DMS79 treated with DMSO at 0.1 percent for 48 hours (cell line): Measurements from ENCODE around the gene GALNT10.

Experiments
- DNase-seq: peaks from one replicate; lab custom pipeline; 2025; lab: John Stamatoyannopoulos, UW

Gene GALNT10

DNA sequence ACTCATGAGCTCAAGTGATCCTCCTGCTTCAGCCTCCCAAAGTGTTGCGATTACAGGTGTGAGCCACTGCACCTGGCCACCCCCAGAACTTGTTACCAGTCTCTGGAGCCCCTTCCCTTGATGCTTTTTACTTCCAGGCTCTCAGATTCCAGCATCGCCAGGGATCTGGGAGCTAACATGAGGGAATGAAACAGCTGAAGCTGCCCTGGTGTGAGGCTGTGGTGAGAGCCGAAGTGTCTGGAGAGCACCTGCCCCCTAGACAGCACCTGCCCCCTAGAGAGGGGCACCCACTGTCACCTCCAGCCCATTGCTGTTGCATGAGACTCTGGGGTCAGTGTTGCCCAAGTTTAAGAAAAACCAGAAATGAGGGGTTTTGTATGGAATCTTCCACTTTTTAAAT is 131.0 kb downstream of the GALNT10 start:
- no peak for DNase-seq

DNA sequence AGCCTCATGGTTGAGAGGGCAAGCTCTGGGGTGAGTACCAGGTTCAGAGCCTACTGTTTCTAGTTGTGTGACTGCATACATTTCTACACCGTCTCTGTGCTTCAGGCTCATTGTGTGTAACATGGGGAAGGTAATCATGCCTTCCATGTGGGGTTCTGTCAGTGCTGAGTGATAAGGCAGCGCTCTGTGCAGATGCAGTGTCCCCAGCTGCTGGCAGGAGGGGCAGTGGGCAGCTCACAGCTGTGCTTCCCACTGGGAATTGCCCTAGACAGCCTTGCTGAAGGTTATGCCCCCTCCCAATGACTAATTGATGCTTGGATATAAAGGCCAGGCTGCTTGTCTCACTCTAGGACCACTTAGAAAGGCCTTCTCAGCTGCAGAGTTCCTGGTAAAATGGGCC is 133.5 kb downstream of the GALNT10 start:
- no peak for DNase-seq

DNA sequence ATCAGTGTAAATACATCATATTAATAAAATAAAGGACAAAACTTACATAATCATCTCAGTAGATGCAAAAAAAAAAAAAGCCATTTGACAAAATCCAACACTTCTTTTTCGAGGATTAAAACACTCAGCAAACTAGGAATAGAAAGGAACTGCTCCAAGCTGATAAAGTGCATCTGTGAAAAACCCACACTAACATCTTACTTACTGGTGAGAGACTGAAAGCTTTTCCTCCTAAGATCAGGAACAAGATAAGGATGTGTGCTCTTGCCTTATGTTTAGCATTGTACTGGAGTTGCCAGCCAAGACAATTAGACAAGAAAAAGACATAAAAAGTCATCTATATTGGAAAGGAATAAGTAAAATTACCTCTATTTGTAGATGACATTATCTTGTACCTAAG is 135.0 kb downstream of the GALNT10 start:
- DNase-seq, result no peak

DNA sequence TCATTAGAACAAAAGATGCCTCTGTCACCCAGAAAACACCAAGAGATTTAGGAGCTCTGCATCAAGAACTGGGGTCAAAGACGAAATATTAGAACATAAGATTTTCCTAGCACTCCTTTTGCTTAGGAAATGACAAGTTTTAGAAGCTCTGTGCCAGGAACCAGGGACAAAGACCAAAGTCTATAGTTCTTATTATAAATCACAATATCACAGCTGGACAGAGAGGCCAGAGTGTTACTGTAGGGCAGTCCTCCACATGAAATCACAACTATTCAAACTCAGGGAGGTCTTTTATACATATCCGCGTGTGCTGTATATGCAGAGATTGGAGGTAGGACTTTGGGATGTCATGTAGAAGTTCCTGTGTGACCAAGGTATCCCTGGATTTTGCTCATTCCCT is 138.5 kb downstream of the GALNT10 start:
- no peak for DNase-seq

DNA sequence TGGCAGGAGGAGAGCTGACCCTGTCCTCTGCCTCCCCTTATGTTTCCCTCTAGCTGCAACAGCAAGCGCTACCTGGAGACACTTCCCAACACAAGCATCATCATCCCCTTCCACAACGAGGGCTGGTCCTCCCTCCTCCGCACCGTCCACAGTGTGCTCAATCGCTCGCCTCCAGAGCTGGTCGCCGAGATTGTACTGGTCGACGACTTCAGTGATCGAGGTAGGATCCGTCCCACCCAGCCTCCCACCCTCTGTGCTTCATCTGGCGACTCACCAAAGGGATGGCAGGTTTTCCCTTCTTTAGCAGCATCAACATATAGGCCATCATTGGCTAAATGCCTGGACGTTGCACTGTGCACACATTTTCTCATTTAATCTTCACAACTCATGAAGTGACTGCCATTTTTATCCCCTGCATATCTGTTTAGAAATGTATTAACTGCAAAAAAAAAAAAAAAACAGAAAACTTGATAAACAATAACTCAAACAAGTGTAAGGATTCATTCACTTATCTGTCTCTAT is 139.0 kb downstream of the GALNT10 start:
- DNase-seq, result no peak

DNA sequence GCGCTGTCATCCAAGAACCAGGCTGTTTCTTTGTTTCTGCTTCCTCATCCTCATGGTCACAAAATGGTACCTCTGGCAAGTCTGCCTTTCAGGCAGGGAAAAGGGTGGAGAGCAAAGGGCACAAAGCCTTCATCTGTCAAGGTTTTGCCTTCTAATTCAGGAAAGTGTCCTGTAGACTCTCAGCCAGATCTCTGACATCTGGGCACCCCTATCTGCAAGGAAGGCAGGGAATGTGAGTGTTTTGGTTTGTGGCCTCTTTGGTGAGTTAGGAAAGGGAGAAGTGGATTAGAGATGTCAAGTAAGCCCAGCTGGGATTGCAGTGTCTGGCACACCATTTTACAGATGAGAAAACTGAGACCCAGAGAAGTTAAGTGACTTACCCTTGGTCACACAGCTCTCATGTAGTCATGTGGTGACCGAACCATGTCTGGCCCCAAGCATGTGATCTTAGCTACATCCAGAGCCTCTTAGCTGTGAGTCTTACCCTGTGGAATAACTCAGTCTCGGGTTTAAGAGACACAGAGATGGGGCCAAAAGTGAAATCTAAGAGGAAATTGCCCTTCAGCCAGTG is 139.6 kb downstream of the GALNT10 start:
- DNase-seq, result no peak

DNA sequence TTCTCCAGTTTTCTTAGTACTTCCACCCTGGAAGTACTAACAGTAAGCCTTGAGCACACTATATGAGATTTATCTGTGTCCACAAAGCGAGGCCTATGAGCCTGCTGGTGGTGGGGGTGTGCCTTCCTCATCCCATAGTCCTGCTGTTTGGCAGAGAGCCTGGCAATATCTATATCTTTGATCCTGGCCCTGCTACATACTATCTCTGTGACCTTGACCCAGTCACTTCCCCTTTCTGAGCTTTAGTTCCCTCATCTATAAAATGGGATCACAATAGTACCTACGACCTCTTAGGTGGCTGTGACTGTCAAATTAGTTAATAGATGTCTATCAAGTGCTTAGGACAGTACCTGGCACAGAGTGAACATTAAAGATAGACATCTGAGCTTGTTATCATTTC is 140.7 kb downstream of the GALNT10 start:
- DNase-seq, result no peak

DNA sequence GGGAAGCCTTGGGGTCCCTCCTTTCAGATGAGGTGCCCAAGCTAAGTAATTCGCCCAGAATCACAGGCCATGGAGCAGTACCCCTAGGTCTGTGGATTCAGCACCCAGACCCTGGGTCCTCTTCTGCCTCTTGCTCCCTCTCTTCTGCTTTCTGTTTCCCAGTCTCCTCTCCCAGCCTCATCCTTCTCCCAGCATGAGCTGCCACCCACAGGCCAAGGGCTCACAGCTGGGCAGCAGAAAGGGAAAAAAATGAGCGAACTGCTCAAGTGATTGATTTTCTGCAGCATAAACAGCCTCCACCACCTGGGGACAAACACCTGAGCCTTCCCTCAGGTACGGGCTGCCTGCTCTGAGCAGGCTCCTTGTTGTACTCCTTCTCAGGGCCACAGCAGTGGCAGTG is 141.4 kb downstream of the GALNT10 start:
- no peak for DNase-seq

DNA sequence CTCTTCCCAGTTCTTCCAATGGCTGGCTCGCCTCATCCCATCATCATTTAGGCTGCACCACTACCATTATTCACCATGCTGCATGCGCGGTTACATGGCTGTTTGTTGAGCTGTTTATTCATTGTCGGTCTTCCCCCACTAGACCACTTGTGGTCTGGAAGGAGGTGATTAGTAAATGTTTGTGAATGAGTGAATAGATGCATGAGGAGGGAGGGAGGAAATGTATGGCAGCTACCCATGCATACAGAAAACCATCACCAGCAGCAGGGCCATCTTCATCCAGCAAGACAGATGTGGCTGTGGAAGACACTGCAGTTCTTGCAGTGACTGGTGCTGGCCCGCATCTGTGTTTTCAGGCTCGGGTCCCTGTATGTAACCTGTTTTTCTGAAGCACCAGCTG is 141.9 kb downstream of the GALNT10 start:
- DNase-seq, result peak; percentile 1

DNA sequence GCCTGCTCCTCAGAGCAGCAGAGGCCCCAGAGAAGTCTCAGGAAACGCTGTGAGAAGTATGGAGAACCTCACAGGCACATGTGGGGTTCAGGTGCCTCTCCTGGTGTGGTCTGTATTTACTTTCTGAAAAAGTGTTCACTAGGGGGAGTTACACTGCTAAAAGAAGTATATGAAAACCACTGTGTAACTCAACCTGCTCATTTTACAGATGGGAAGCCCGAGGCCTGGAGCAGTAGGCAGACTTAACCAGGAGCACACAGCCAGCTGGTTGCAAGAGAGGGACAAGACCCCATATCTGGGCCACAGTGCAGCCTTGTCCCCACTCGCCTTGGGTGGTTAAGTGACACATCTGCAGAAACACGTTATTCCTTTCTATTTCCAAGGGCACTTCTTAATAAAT is 142.5 kb downstream of the GALNT10 start:
- DNase-seq, result no peak

DNA sequence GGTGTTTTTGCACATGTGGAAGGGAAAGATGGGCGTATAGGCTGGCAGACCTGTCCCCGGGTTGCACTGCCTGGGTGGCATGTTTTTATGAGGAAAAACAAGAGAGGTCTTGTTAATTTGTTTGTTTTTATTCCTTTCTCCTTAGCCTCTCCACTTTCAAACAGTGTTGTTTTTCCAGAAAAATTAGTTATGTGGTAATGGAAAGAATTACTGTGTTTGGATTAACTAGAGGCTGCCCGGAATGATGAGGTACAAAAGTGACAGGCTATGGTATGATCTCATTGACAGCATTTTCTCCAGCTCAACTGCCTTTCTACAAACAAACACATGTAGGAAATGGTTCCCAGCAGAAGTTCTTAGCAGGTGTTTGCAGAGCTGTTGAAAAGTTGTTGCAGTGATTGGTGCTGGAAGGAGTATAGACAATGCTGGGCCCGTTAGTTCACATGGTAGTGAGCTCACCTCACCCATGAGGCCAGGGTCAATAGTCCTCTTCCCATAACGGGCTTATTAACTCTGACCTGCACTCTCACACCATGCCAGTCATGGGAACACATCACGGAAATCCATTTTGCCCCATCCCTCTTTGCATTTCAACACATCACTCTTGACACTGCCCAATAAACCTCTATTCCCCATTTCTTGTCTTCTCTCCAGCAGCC is 144.0 kb downstream of the GALNT10 start:
- DNase-seq, result no peak

DNA sequence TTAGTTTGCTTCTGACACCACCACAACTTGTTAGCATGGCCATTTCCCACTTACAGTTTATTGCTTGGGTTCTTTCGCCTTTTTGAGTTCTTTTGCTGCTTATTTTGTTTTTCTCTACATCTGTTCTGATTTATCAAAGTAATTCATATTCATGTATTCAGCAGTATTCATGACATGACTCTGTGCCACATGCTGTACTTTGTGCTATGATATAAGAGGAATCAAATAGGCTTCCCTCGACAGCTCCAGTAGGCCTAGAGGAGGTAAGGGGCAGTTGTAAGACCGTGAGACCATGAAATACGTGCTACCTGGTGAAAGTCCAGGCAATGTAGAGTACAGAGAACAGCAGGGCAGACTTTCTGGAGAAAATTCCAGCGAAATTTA is 144.5 kb downstream of the GALNT10 start:
- no peak for DNase-seq

DNA sequence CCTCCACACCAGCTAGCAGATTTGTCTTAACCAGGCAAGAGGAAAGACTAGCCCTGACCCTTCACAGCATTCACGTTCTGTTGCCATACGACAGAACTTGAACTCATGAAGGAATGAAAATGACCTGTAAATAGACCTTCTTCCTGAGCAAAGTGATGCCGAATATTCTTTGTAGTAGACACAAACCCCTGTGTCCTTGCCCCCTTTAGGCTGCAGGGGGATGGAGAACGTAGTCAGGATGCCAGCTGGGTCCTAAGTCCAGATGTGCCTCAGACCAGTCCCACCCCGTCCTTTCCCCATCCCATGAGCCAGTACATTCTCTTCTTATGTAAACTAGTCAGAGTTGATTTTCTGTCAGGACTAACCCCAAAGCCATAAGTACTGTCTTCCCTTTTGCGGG is 151.1 kb downstream of the GALNT10 start:
- DNase-seq, result no peak

DNA sequence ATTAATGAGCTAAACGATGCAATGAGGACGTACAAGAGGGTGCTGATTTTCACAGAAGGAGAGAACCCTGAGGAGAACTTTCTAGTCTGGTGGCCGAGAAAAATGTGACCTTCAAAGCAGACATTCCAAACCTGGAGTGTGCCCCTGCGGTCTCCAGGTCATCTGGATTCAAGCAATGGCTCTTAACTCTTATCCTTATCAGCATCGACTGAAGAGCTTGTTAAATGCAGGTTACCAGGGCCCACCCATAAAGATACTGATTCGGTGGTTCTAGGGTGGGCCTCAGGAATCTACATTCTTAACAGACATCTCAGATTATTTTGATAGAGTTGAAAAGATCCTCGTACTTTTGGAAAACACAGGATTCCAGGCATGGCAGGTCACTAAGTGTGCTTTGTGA is 151.7 kb downstream of the GALNT10 start:
- no peak for DNase-seq

DNA sequence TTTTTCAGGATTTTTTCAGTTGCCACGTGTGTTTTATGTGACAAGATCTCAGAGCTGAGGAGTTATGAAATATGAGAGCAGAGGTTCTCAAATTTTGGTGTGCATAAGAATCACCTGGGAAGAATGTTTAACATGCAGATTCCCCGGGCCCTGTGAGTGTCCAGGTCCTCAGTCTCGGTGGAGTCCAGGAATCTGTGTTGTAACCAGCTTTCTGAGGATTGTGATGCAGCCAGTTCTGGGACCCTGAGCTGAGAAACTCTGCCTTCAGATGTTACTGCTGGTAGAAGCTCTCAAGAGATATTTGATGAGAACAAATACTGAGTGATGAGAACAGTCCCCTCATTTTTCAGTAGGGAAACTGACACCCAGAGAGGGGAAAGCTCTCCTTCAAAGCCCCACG is 152.4 kb downstream of the GALNT10 start:
- DNase-seq, result no peak

DNA sequence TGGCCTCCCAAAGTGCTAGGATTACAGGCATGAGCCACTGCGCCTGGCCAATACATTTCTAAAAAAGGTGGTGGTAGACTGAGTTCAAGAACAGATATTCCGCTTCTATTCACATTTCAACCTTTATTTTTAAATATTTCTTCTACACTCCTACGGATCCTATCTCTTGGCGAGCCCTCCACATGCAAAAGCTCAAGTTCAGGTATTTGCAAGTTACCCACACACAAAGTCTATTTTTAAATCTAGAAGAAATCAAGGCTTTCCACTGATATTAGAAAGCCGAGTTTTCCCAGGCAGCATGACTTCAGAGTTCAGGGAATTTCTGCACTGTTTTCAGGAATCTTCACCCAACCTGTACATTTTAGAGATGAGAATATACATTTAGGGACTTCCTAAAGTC is 153.9 kb downstream of the GALNT10 start:
- no peak for DNase-seq

DNA sequence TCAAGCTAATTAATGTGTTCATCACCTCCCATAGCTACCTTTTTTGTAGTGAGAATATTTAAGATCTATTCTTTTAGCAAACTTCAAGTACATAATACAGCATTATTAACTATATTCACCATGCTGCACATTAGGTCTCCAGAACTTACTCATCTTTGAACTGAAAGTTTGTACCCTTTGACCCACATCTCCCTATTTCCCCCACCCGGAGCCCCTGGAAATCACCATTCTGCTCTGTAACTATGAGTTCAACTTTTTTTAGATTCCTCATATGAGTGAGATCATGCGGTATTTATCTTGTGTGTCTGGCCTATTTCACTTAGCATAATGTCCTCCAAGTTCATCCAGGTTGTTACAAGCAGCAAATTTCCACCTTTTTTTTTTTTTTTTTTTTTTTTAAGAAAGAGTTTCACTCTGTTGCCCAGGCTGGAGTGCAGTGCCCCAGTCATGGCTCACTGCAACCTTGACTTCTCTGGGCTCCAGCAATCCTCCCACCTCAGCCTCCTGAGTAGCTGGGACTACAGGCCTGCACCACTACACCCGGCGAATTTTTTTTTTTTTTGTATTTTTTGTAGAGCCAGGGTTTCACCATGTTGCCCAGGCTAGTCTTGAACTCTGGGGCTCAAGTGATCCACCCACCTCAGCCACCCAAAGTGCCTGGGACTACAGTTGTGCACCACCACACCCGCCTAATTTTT is 154.9 kb downstream of the GALNT10 start:
- no peak for DNase-seq

DNA sequence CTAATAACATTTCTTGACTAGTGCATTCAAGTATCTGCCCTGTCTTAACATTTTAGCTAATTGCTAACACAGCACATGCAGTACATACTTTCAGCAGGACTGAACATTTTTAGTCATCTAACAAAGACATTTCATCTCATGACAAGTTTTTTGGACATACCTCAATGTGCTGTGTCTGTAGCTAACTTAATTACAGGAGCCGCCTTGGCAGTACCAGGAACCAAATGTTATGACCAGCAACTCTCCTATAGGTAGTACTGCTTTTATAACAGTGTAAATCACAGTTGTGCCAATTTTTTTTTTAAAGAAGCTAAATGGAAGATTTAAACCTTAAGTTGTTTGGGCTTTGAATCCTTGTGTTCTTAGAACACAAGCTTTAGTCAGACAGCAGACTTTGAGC is 155.9 kb downstream of the GALNT10 start:
- DNase-seq, result no peak

DNA sequence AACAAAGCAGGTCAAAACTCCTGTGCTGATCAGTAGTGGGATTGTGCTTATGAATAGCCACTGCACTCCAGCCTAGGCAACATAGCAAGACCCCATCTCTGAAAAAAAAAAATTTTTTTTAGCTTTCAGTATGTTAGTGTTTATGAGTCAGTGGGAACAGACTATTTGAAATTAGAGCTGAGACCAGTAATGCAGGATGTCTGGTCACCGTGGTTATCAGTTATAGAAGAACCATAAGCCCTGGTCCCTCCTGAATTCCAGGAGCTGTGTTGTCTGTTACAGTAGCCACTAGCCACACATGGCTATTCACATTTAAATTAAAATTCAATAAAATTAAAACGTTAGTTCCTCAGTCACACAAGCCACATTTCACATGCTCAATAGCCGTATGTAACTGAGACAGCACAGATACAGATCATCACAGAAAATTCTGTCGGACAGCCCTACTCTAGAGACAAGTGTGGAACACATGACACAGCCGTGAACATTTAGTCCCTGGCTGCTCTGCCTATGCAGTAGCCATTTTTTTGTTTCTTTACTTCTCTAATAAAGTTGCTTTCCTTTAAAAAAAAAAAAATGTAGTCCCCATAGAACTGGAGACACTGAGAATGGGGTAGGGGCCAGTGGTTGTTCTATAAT is 159.2 kb downstream of the GALNT10 start:
- DNase-seq, result no peak

DNA sequence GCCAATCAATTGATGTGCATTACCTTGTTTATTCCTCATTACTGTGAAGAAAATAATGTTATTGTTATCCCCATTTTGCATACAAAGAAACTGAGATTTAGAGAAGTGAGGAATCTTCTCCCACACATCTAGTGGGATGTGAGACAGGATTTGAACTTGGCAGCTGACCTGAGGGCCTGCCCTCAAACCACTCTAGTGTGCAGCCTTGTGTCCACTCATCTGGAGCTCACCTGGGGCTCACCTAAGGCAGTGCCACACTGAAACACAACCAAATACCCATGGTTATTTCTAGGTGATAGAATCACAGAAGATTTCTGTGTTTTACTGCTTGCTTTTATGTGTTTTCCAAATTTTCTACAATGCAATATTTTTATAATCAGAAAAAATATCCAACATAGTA is 160.6 kb downstream of the GALNT10 start:
- DNase-seq, result no peak

DNA sequence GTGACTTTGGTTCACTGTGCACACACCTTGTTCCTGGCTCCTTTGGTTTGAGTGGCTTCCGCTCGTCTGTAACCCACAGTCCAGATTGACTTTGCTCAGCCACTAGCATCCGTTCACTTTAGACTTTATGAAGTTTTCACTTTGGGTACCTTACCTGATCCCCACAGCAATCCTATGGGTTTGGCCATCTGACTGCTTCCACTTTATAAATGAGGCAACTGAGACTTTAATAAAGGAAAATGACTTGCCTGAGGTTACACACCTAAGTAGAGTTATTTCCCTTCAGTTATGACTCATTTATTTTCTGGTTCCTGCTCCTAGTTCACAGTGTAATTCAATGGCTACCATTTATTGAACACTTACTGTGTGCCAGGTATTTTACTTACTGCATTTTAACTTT is 161.0 kb downstream of the GALNT10 start:
- no peak for DNase-seq

DNA sequence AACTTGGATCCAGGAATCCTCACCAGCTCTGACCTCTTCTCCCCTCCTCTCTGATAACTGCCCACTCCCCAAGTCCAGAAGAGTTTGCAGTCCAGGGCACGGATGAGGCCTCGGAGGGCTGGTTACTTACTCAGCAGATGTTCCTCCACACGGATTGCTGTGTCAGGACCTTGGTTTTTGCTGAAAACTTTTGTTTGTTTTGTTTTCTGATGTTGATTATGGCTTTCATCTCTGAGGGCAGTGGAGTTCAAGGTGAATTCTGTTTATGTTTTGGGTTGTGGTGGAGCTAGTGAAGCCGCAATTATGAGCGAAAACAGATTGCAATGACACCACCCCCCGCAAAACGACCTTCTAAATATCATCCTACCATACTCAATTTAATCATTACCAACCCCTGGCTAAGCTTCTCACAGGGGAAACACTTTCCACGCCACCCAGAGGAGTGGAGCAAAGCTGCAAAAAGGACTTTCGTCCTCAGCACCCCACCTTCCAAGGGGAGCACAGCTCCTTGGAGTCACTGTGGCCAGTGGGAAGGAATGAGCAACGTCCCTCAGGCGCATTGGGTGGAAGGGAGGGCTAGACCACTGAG is 162.5 kb downstream of the GALNT10 start:
- DNase-seq, result no peak

DNA sequence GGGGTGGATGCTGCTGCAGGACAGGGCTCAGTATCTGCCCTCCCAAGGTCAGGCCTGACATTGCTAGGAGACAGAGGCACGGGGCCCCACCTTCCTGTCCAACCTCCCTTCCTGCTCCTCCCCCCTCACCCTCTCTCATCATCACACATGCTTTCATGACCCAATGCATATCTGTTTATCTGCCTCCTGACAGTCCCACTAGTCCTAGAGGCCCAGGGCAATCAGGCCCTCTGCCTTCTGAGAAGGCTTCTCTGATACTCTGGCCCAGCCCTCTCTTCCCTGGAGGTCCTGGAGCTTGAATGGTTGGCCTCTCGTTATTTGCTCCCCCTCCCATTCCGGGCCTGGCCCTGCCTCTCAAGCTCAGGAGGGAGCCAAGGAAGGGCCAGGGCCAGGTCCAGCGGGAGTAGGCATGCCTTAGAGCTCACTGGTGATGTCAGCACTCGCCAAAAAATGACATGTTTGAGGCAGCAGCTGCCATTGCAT is 164.6 kb downstream of the GALNT10 start:
- DNase-seq, result no peak
